CD4-positive, alpha-beta T cell treated with Interferon alpha-2 for 1 hour (primary cell): ENCODE measurements around the gene RHOT2.
"Not testable (repeated sequence)": the region's sequence is repeated elsewhere in the genome, so short reads cannot be mapped to it uniquely, and the experiment has no call there.

Experiments
- DNase-seq, 2 donors: peaks; one replicate each; pipeline ENCODE4 v3.0.0-alpha.2; 2020 to 2022

RHOT2 gene

GRCh38 chr16:682493-683395 lies 14.8 kb downstream of the RHOT2 start:
- DNase-seq, result no peak

- no peak for DNase-seq
Observed at GRCh38 chr16:683396-684070, 15.6 kb downstream of the RHOT2 start.

- DNase-seq, result peak; percentile 97 to 98
Observed at GRCh38 chr16:684071-684794, 16.3 kb downstream of the RHOT2 start, which contains the start of gene JMJD8. TSS of gene JMJD8 (minus strand) at chr16:684334. CDS start at chr16:684319, 15 bp downstream.

- no peak for DNase-seq
Observed at GRCh38 chr16:684961-685696, 17.2 kb downstream of the RHOT2 start.

GRCh38 chr16:685967-686366 lies 18.0 kb downstream of the RHOT2 start:
- DNase-seq, result no peak

GRCh38 chr16:686459-687260 lies 18.7 kb downstream of the RHOT2 start:
- no peak for DNase-seq

- DNase-seq, result no peak
Observed at GRCh38 chr16:687499-687898, 19.6 kb downstream of the RHOT2 start.

- DNase-seq, result no peak
Observed at GRCh38 chr16:689175-689897, 21.4 kb downstream of the RHOT2 start.

GRCh38 chr16:691242-691641 lies 23.3 kb downstream of the RHOT2 start:
- not testable (repeated sequence) for DNase-seq

GRCh38 chr16:692356-693108 lies 24.6 kb downstream of the RHOT2 start:
- no peak for DNase-seq

- no peak for DNase-seq
Observed at GRCh38 chr16:693364-693763, 25.4 kb downstream of the RHOT2 start.

GRCh38 chr16:693766-694165 lies 25.8 kb downstream of the RHOT2 start:
- DNase-seq, result no peak

GRCh38 chr16:694187-694862 lies 26.4 kb downstream of the RHOT2 start:
- DNase-seq, result no peak

- no peak for DNase-seq
Observed at GRCh38 chr16:694863-695354, 27.0 kb downstream of the RHOT2 start.

GRCh38 chr16:695355-696089 lies 27.6 kb downstream of the RHOT2 start:
- DNase-seq, result peak; percentile 57 to 78

- peak in 1 of 2 donors; percentile 37 for DNase-seq
Observed at GRCh38 chr16:698911-699671, 31.2 kb downstream of the RHOT2 start.

- peak in 1 of 2 donors; percentile 64 for DNase-seq
Observed at GRCh38 chr16:700684-701584, 33.0 kb downstream of the RHOT2 start.
